Astrocyte of the cerebellum (primary cell): ENCODE results near the gene HECW1.

Experiments used
- DNase-seq: peaks from one replicate; pipeline ENCODE4 v3.0.0-alpha.2; 2011; ENCODE audit warnings: low read depth
- H3K4me3 ChIP-seq: 2 replicates; pipeline ENCODE4 v1.5.1; 2011; ENCODE audit warnings: mild to moderate bottlenecking, low read depth, low read length, moderate library complexity
- in situ Hi-C: cut with HindIII; loops from 2 replicates; pipeline ENCODE4 v1.10.0; 2017; ENCODE audit warnings: low sequenced_read_pairs
- TF ChIP-seq, protein P1 (sequence below): IDR thresholded peaks from 2 replicates; pipeline ENCODE4 v1.5.1; 2012; ENCODE audit warnings: low read length, low read depth, moderate library complexity, mild to moderate bottlenecking; ENCODE audit errors: missing control alignments

HECW1 gene

GRCh38 chr7:43139137-43139536 is 26.7 kb downstream of the HECW1 start:
- DNase-seq = peak; percentile 94
- in situ Hi-C loops = no loop called here
- TF ChIP-seq, protein P1, sequence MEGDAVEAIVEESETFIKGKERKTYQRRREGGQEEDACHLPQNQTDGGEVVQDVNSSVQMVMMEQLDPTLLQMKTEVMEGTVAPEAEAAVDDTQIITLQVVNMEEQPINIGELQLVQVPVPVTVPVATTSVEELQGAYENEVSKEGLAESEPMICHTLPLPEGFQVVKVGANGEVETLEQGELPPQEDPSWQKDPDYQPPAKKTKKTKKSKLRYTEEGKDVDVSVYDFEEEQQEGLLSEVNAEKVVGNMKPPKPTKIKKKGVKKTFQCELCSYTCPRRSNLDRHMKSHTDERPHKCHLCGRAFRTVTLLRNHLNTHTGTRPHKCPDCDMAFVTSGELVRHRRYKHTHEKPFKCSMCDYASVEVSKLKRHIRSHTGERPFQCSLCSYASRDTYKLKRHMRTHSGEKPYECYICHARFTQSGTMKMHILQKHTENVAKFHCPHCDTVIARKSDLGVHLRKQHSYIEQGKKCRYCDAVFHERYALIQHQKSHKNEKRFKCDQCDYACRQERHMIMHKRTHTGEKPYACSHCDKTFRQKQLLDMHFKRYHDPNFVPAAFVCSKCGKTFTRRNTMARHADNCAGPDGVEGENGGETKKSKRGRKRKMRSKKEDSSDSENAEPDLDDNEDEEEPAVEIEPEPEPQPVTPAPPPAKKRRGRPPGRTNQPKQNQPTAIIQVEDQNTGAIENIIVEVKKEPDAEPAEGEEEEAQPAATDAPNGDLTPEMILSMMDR = no peak
- no peak overlapping the region for H3K4me3 ChIP-seq

- TF ChIP-seq, protein P1 = no peak
- in situ Hi-C loops = no loop called here
- no peak overlapping the region for H3K4me3 ChIP-seq
- no peak for DNase-seq
These were observed 27.7 kb downstream of the HECW1 start for GRCh38 chr7:43140186-43140585.

GRCh38 chr7:43141091-43141490 is 28.6 kb downstream of the HECW1 start:
- TF ChIP-seq, protein P1 = no peak
- H3K4me3 ChIP-seq = no peak overlapping the region
- in situ Hi-C loops = no loop called here
- peak; percentile 57 for DNase-seq

DNA sequence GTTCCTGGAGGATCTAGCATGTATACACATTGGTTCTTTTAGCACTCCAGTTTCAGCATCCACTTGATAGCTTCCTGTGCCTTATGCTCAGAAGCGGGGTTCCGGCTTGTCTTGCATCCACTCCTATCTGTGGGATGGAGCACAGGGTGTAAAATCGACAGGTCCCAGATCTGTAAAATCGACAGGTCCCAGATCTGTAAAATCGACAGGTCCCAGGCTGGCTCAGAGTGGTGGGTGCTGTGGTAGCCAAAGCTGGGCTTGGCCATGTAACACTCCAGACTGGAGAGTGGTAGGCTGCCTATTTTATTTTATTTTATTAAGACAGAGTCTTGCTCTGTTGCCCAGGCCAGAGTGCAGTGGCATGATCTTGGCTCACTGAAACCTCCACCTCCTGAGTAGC is 30.3 kb downstream of the HECW1 start:
- DNase-seq = no peak
- in situ Hi-C loops = no loop called here
- no peak overlapping the region for H3K4me3 ChIP-seq
- TF ChIP-seq, protein P1 = no peak

- no peak for DNase-seq
- in situ Hi-C loops = no loop called here
- no peak overlapping the region for H3K4me3 ChIP-seq
- TF ChIP-seq, protein P1 = no peak
These were observed 31.6 kb downstream of the HECW1 start for GRCh38 chr7:43143918-43144589.

- in situ Hi-C loops = no loop called here
- DNase-seq = no peak
- no peak overlapping the region for H3K4me3 ChIP-seq
- TF ChIP-seq, protein P1 = no peak
These were observed 35.8 kb downstream of the HECW1 start for GRCh38 chr7:43148161-43148731.

DNA sequence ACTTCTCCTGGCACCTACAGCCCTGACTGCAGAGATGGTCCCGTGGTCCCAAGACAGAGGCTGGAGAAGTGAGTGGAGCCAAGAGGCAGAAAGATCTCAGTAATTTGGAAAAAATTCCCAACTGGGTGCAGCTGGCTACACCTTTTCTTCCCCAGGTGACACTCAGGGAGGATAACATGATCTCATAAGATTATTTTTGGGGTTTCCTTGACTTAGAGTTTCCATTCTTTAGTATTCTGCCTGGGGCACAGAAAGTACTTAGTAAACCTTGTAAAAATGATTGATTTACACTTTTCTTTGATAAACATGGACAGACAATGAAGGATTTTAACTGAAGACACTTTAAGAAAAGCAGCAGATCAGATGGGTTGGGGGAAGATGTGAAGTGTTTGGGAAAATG is 38.6 kb downstream of the HECW1 start:
- no peak overlapping the region for H3K4me3 ChIP-seq
- TF ChIP-seq, protein P1 = no peak
- in situ Hi-C loops = no loop called here
- DNase-seq = no peak
